Endothelial cell of umbilical vein (primary cell): ENCODE results near the gene CIC. TPM values are rescaled to one million over a fixed set of nuclear protein-coding genes. Genes with fewer than 3 reads are reported as not detected.

Experiments used
- BruUV-seq: library from RNA; stranded (reverse); fragments of 400-500 nt; replicated peaks from 2 replicates; lab custom pipeline; 2021; lab: Mats Ljungman, UMichigan
- CTCF ChIA-PET: fragments of 300-600, 350-600 bp; sonication (Branson Sonifier 250); formaldehyde crosslinking; loops from one replicate; lab custom pipeline; 2021; ENCODE audit warnings: antibody characterized with exemption, inconsistent platforms; lab: Charles Lee
- POLR2A ChIA-PET: fragments of 300-600, 350-600 bp; sonication (Branson Sonifier 250); formaldehyde crosslinking; loops from one replicate; lab custom pipeline; 2021; ENCODE audit warnings: antibody characterized with exemption, inconsistent platforms; lab: Charles Lee
- DNase-seq: peaks from one replicate; pipeline ENCODE4 v3.0.0-alpha.2; 2011; ENCODE audit warnings: low read depth, low spot score
- FAIRE-seq: peaks from 2 replicates; lab custom pipeline; 2011; peaks lifted over from hg19 to GRCh38; lab: Jason Lieb, UNC
- H2AFZ ChIP-seq: 2 replicates; pipeline ENCODE4 v1.6.0; 2012; ENCODE audit warnings: low read depth, low read length, control low read depth, inconsistent platforms
- H3K27ac ChIP-seq: 2 replicates; pipeline ENCODE4 v1.5.1; 2011; ENCODE audit warnings: low read depth, mild to moderate bottlenecking, control low read depth, low read length, moderate library complexity; ENCODE audit not compliant: insufficient read depth
- H3K27me3 ChIP-seq, 2 experiments: 2 replicates each; pipeline versions ENCODE4 v1.6.0 to v1.6.1; 2011; ENCODE audit warnings: low read length in 2 of 2, mixed read lengths in 1 of 2; ENCODE audit not compliant: control insufficient read depth in 2 of 2, insufficient read depth in 2 of 2
- H3K36me3 ChIP-seq, 2 experiments: 2 replicates in 1 of 2; 3 replicates in 1 of 2; pipeline ENCODE4 v1.5.1; 2011; ENCODE audit warnings: low read length in 2 of 2, mild to moderate bottlenecking in 1 of 2, moderate library complexity in 1 of 2; ENCODE audit not compliant: control insufficient read depth in 2 of 2, insufficient read depth in 2 of 2; ENCODE audit errors: extremely low read depth in 1 of 2
- H3K4me1 ChIP-seq: 3 replicates; pipeline ENCODE4 v1.5.1; 2011; ENCODE audit warnings: mild to moderate bottlenecking, low read length; ENCODE audit not compliant: control insufficient read depth, insufficient read depth; ENCODE audit errors: extremely low read depth
- H3K4me2 ChIP-seq: 2 replicates; pipeline ENCODE4 v1.6.1; 2011; ENCODE audit warnings: low read length, control low read depth, mixed read lengths; ENCODE audit not compliant: insufficient read depth
- H3K4me3 ChIP-seq, 3 experiments: fragments of 200-600 bp in 1 of 3; sonication (generic), shearing (Covaris generic) in 1 of 3; replicated peaks in 1 of 3; 2 replicates each; pipeline ENCODE4 v1.5.1; 2011 to 2016; ENCODE audit warnings: control low read depth in 3 of 3, low read length in 3 of 3, mild to moderate bottlenecking in 2 of 3, inconsistent platforms in 1 of 3, low read depth in 1 of 3, moderate library complexity in 1 of 3; ENCODE audit not compliant: insufficient read depth in 1 of 3
- H3K79me2 ChIP-seq: 2 replicates; pipeline ENCODE4 v1.6.0; 2012; ENCODE audit warnings: low read length, inconsistent platforms; ENCODE audit not compliant: control insufficient read depth, insufficient read depth
- H3K9ac ChIP-seq: replicated peaks from 2 replicates; pipeline ENCODE3; 2011; ENCODE audit warnings: low read length, control low read depth; ENCODE audit not compliant: insufficient read depth; ENCODE audit errors: extremely low read depth
- H3K9me1 ChIP-seq: replicated peaks from 3 replicates; pipeline ENCODE4 v1.6.0; 2011; ENCODE audit warnings: mild to moderate bottlenecking, low read length; ENCODE audit not compliant: control insufficient read depth, insufficient read depth; ENCODE audit errors: extremely low read depth
- H3K9me3 ChIP-seq: replicated peaks from 2 replicates; pipeline ENCODE4 v1.5.1; 2012; ENCODE audit warnings: low read length, inconsistent platforms; ENCODE audit not compliant: control insufficient read depth, insufficient read depth
- H4K20me1 ChIP-seq: replicated peaks from 2 replicates; pipeline ENCODE3; 2011; ENCODE audit warnings: mild to moderate bottlenecking, low read length; ENCODE audit not compliant: control insufficient read depth, insufficient read depth; ENCODE audit errors: extremely low read depth
- CTCF ChIP-seq, 2 donors: IDR thresholded peaks; 1 replicate in 1 of 2; 2 replicates in 1 of 2; pipeline ENCODE4 v1.5.1; 2011; ENCODE audit warnings: low read length in 2 of 2, mild to moderate bottlenecking in 2 of 2, moderate library complexity in 2 of 2, control low read depth in 1 of 2, inconsistent platforms in 1 of 2, low read depth in 1 of 2; ENCODE audit not compliant: insufficient read depth in 1 of 2; ENCODE audit errors: extremely low read depth in 1 of 2
- EZH2 ChIP-seq: IDR thresholded peaks from 2 replicates; pipeline ENCODE4 v1.6.1; 2012; ENCODE audit warnings: borderline replicate concordance, low read depth, mild to moderate bottlenecking, moderate library complexity, low read length, inconsistent platforms; ENCODE audit not compliant: severe bottlenecking
- FOS ChIP-seq: IDR thresholded peaks from 2 replicates; pipeline ENCODE4 v1.6.1; 2011; ENCODE audit warnings: mild to moderate bottlenecking, low read length, moderate library complexity, borderline replicate concordance; ENCODE audit not compliant: insufficient read depth
- GATA2 ChIP-seq: IDR thresholded peaks from 2 replicates; pipeline ENCODE4 v1.7.0; 2011; ENCODE audit warnings: low read depth, mild to moderate bottlenecking, moderate library complexity, mixed read lengths, low read length; ENCODE audit not compliant: insufficient read length, insufficient read depth
- JUN ChIP-seq: IDR thresholded peaks from 2 replicates; pipeline ENCODE4 v1.6.1; 2011; ENCODE audit warnings: borderline replicate concordance, low read depth; ENCODE audit not compliant: insufficient read length, insufficient read depth
- MAX ChIP-seq: IDR thresholded peaks from 2 replicates; pipeline ENCODE4 v1.6.1; 2011; ENCODE audit not compliant: insufficient read depth, insufficient read length
- MYC ChIP-seq: IDR thresholded peaks from one replicate; pipeline ENCODE4 v1.6.1; 2011; ENCODE audit warnings: mild to moderate bottlenecking, low read depth, low read length
- POLR2A ChIP-seq: IDR thresholded peaks from 2 replicates; pipeline ENCODE4 v1.6.1; 2012; ENCODE audit warnings: low read depth, mild to moderate bottlenecking, control low read depth, low read length
- POLR2AphosphoS5 ChIP-seq: IDR thresholded peaks from 2 replicates; pipeline ENCODE4 v1.6.1; 2012; ENCODE audit warnings: low read depth, mild to moderate bottlenecking, control low read depth, low read length, moderate library complexity; ENCODE audit not compliant: insufficient read depth
- dilution Hi-C: fragments of 300-500 bp; cut with MboI; formaldehyde crosslinking; loops from one replicate; pipeline ENCODE4 v1.15.0; 2019; ENCODE audit warnings: low sequenced_read_pairs; ENCODE audit not compliant: extremely low pct_ligation_motif_present
- intact Hi-C: fragments of 100-400 bp; cut with micrococcal nuclease; formaldehyde crosslinking; loops from one replicate; pipeline ENCODE4 v1.10.0; 2022
- polyA plus RNA-seq, 4 experiments: library from polyadenylated mRNA; depleted of rRNA in 3 of 4; stranded (reverse) in 3 of 4; unstranded in 1 of 4; fragments of >200 nt; gene quantifications; 2 replicates each; pipeline versions ENCODE4 v1.2.1 to v1.2.3, GENCODE V29; 2011 to 2012; ENCODE audit warnings: missing spikeins in 1 of 4
- total RNA-seq: library from RNA; stranded (reverse); gene quantifications from 2 replicates; pipeline ENCODE4 v1.2.3, GENCODE V29; 2021

CIC gene
- total and polyA plus RNA-seq, 2 donors (not counting 3 experiments of a cell fraction or from before 2014, with no cell fraction given), result 18.4 to 86.0 TPM

- Histone ChIP-seq H3K27me3 (no peaks in the 10 kb centered on the region), H3K4me3 (peak within 1 kb of the TSS; percentile 44 to 70 (median 54)), H3K9me1 (no peaks in the 10 kb centered on the region), H3K4me2 (peak within 1 kb of the TSS; percentile 70), H4K20me1 (no peaks in the 10 kb centered on the region), H3K9ac (peak within 1 kb of the TSS; percentile 41), H3K36me3 (peaks cover 0 to 5% of the 10 kb centered on the region in 2 experiments), H3K9me3 (no peaks in the 10 kb centered on the region), H3K79me2 (no peaks in the 10 kb centered on the region), H3K4me1 (peaks cover 9% of the 10 kb centered on the region), H2AFZ (peak within 1 kb of the TSS; percentile 96), H3K27ac (no peak within 1 kb of the TSS)
- ChIA-PET POLR2A (interaction anchor here (0.5 to 1.7 kb wide), 2 partner anchors 46 to 59 kb away, joined by 6 read pairs; no protein-coding TSS in a partner anchor), CTCF (interaction anchor here (1.0 to 1.4 kb wide), 2 partner anchors 9 to 21 kb away, joined by 4 read pairs; no protein-coding TSS in a partner anchor)
- intact Hi-C loops (loop anchor here (1.0 kb wide), 4 partner anchors 15 to 84 kb away; partner anchors contain the start of genes DEDD2 and MEGF8), dilution Hi-C loops (no loop called here)
- DNase-seq, result no peak
- TF ChIP-seq POLR2A, result no peak
- no peak for TF ChIP-seq MYC
- no peak for TF ChIP-seq EZH2
- TF ChIP-seq CTCF (IDR thresholded peaks at IDR 0.05; ENCODE audit: extremely low read depth in 1 of 2, insufficient read depth in 1 of 2, low read depth in 1 of 2, low read length in 2 of 2), result no peak
- no peak for TF ChIP-seq JUN
- no peak for TF ChIP-seq POLR2AphosphoS5
- no peak for TF ChIP-seq GATA2
- TF ChIP-seq MAX, result no peak
- no peak for TF ChIP-seq FOS
- no TSS peak for BruUV-seq
- FAIRE-seq, result no peak
These were observed 32.7 kb downstream of the CIC start, which contains the start of gene PRR19 for GRCh38 chr19:42301646-42302203. PRR19 (plus strand) TSS chr19:42302132; CDS start chr19:42309585, 7,453 bp downstream.
